T-helper 2 cell treated with Interferon-gamma antibody and Interleukin-4, amounts not matched to agents 5 μg/mL and 100 μg/mL, for 36 hours (primary cell): ENCODE results near the gene ZNRD2.

ENCODE experiments used
- DNase-seq: peaks from one replicate; pipeline ENCODE4 v3.0.0; 2021; ENCODE audit warnings: low spot score
- H3K27ac Mint-ChIP-seq: one replicate; pipeline ENCODE4 v1.8.0; 2021; ENCODE audit warnings: mild to moderate bottlenecking, mixed read lengths
- H3K27me3 Mint-ChIP-seq: one replicate; pipeline ENCODE4 v1.8.0; 2021; ENCODE audit warnings: low read depth, mixed read lengths
- H3K36me3 Mint-ChIP-seq: one replicate; pipeline ENCODE4 v1.8.0; 2021; ENCODE audit warnings: low read depth, mixed read lengths
- H3K4me1 Mint-ChIP-seq: one replicate; pipeline ENCODE4 v1.8.0; 2021; ENCODE audit warnings: low read depth, mixed read lengths
- H3K4me3 Mint-ChIP-seq: one replicate; pipeline ENCODE4 v1.8.0; 2022; ENCODE audit warnings: mild to moderate bottlenecking, moderate library complexity, mixed read lengths
- H3K9me3 Mint-ChIP-seq: one replicate; pipeline ENCODE4 v1.8.0; 2021; ENCODE audit warnings: mixed read lengths

The ZNRD2 gene

DNA sequence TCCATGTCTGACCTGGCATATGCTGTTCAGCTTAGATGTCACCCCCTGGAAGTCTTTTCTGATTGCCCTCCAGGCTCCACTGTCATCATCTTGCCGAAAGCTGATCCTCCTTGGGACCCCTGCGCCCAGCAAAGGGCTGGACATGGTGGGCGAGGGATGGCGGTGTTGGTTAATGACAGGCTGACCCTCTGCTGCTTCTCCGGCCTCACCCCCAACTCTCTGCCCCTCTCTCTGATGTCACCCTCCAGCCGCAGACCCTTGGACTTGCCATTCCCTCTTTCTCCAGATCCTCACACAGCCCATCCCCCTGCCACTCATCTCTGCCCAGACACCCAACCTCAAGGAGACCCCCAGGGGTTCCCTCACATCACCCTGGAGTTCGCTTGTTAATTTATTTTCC is 7.9 kb downstream of the ZNRD2 start:
- DNase-seq, result no peak
- Mint-ChIP-seq H3K4me1 (peaks cover 26% of the 10 kb centered on the region), H3K27ac (peak overlapping the region; percentile 63), H3K27me3 (no peaks in the 10 kb centered on the region), H3K4me3 (peak overlapping the region; percentile 85), H3K9me3 (no peaks in the 10 kb centered on the region), H3K36me3 (peaks cover 35% of the 10 kb centered on the region)

- Mint-ChIP-seq H3K4me3 (peak overlapping the region; percentile 85), H3K27me3 (no peaks in the 10 kb centered on the region), H3K36me3 (peaks cover 35% of the 10 kb centered on the region), H3K27ac (peak overlapping the region; percentile 32), H3K4me1 (peaks cover 25% of the 10 kb centered on the region), H3K9me3 (no peaks in the 10 kb centered on the region)
- no peak for DNase-seq
These were observed 8.4 kb downstream of the ZNRD2 start for GRCh38 chr11:65578667-65579066.

- H3K9me3 Mint-ChIP-seq, result no peaks in the 10 kb centered on the region
- DNase-seq, result no peak
- H3K4me3 Mint-ChIP-seq, result peak overlapping the region; percentile 32
- peak overlapping the region; percentile 10 for H3K27ac Mint-ChIP-seq
- H3K36me3 Mint-ChIP-seq, result peaks cover 36% of the 10 kb centered on the region
- peaks cover 21% of the 10 kb centered on the region for H3K4me1 Mint-ChIP-seq
- no peaks in the 10 kb centered on the region for H3K27me3 Mint-ChIP-seq
These were observed 9.0 kb downstream of the ZNRD2 start for GRCh38 chr11:65579291-65579690.

DNA sequence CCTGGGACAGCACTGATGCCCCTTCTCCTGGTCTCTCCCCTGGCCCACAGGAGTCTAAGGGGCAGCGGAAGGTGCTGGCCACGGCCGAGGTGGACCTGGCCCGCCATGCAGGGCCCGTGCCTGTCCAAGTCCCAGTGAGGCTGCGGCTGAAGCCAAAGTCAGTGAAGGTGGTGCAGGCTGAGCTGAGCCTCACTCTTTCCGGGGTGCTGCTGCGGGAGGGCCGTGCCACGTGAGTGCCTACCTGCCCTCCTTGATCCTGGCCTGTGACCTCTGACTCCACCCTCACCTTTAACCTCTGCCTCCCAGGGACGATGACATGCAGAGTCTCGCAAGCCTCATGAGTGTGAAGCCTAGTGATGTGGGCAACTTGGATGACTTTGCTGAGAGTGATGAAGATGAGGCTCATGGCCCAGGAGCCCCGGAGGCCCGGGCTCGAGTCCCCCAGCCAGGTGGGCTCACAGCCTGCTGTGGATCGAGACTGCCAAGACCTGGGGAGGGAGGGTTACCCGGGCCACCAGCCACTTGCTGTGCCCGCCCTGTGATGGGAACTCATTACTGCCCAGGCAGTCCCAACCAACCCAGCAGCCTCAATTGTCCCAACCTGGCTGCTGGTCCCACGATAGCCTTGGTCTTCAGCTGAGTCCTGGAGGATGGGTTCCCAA is 9.9 kb downstream of the ZNRD2 start:
- Mint-ChIP-seq H3K27me3 (no peaks in the 10 kb centered on the region), H3K36me3 (peaks cover 40% of the 10 kb centered on the region), H3K4me1 (peaks cover 19% of the 10 kb centered on the region), H3K27ac (peak overlapping the region; percentile 4), H3K4me3 (no peak overlapping the region), H3K9me3 (no peaks in the 10 kb centered on the region)
- DNase-seq, result no peak

GRCh38 chr11:65580756-65581155 is 10.5 kb downstream of the ZNRD2 start:
- Mint-ChIP-seq H3K4me1 (peaks cover 16% of the 10 kb centered on the region), H3K9me3 (no peaks in the 10 kb centered on the region), H3K4me3 (no peak overlapping the region), H3K27me3 (no peaks in the 10 kb centered on the region), H3K36me3 (peaks cover 40% of the 10 kb centered on the region), H3K27ac (no peak overlapping the region)
- DNase-seq, result no peak

DNA sequence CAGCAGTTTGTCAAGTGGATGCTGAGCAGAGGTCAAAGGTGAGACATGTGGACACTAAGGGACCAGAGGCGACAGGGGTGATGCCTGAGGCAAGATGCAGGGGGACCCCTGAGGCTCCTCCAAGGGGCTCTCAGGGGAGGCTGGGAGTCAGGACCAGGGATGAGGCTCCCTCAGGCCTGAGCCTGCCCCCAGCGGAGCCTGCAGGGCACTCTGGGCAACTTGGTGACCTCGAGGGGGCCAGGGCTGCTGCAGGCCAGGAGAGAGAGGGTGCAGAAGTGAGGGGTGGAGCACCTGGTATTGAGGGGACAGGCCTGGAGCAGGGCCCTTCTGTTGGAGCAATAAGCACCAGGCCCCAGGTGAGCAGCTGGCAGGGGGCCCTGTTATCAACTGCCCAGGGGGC is 11.7 kb downstream of the ZNRD2 start:
- peak overlapping the region; percentile 24 for H3K27ac Mint-ChIP-seq
- H3K9me3 Mint-ChIP-seq, result no peaks in the 10 kb centered on the region

DNA sequence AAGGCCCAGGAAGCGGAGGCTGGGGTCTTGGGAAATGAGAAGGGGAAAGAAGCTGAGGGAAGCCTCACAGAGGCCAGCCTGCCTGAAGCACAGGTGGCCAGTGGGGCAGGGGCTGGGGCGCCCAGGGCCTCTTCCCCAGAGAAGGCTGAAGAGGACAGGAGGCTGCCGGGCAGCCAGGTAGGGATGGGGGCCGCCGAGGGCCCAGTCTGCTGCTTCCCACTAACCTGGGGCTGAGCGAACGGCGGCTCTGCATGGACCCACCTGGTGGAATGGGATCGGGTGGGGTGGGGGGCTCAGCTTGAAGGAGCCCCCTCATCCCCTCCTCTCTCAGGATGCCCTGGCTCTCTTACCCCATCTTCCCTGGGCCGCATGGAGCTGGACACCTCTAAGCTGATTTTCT is 13.3 kb downstream of the ZNRD2 start:
- Mint-ChIP-seq H3K27ac (no peak overlapping the region), H3K4me3 (no peak overlapping the region), H3K9me3 (no peaks in the 10 kb centered on the region), H3K36me3 (peaks cover 46% of the 10 kb centered on the region), H3K27me3 (no peaks in the 10 kb centered on the region), H3K4me1 (peaks cover 26% of the 10 kb centered on the region)
- no peak for DNase-seq

More for the DNA sequence above, 11.7 kb downstream of the ZNRD2 start:
- no peak for DNase-seq
- Mint-ChIP-seq H3K4me3 (no peak overlapping the region), H3K27me3 (no peaks in the 10 kb centered on the region), H3K4me1 (peaks cover 19% of the 10 kb centered on the region), H3K36me3 (peaks cover 48% of the 10 kb centered on the region)

GRCh38 chr11:65584106-65584505 is 13.8 kb downstream of the ZNRD2 start:
- Mint-ChIP-seq H3K27me3 (no peaks in the 10 kb centered on the region), H3K4me3 (no peak overlapping the region), H3K4me1 (peaks cover 26% of the 10 kb centered on the region), H3K9me3 (no peaks in the 10 kb centered on the region), H3K27ac (no peak overlapping the region), H3K36me3 (peaks cover 48% of the 10 kb centered on the region)
- DNase-seq, result no peak

GRCh38 chr11:65584723-65585171 is 14.5 kb downstream of the ZNRD2 start:
- H3K27me3 Mint-ChIP-seq, result no peaks in the 10 kb centered on the region
- no peak overlapping the region for H3K4me3 Mint-ChIP-seq
- H3K27ac Mint-ChIP-seq, result no peak overlapping the region
- peaks cover 25% of the 10 kb centered on the region for H3K4me1 Mint-ChIP-seq
- H3K36me3 Mint-ChIP-seq, result peaks cover 46% of the 10 kb centered on the region
- no peak for DNase-seq
- H3K9me3 Mint-ChIP-seq, result no peaks in the 10 kb centered on the region

- H3K9me3 Mint-ChIP-seq, result no peaks in the 10 kb centered on the region
- H3K27me3 Mint-ChIP-seq, result no peaks in the 10 kb centered on the region
- peak overlapping the region; percentile 47 for H3K27ac Mint-ChIP-seq
- peak overlapping the region; percentile 14 for H3K4me3 Mint-ChIP-seq
- peaks cover 44% of the 10 kb centered on the region for H3K36me3 Mint-ChIP-seq
- no peak for DNase-seq
- peaks cover 25% of the 10 kb centered on the region for H3K4me1 Mint-ChIP-seq
These were observed 15.3 kb downstream of the ZNRD2 start for GRCh38 chr11:65585396-65586246.

- H3K4me1 Mint-ChIP-seq, result peaks cover 25% of the 10 kb centered on the region
- H3K4me3 Mint-ChIP-seq, result peak overlapping the region; percentile 14
- H3K27ac Mint-ChIP-seq, result peak overlapping the region; percentile 47
- no peak for DNase-seq
- peaks cover 44% of the 10 kb centered on the region for H3K36me3 Mint-ChIP-seq
- H3K9me3 Mint-ChIP-seq, result no peaks in the 10 kb centered on the region
- no peaks in the 10 kb centered on the region for H3K27me3 Mint-ChIP-seq
These were observed 16.0 kb downstream of the ZNRD2 start for GRCh38 chr11:65586247-65586630.

DNA sequence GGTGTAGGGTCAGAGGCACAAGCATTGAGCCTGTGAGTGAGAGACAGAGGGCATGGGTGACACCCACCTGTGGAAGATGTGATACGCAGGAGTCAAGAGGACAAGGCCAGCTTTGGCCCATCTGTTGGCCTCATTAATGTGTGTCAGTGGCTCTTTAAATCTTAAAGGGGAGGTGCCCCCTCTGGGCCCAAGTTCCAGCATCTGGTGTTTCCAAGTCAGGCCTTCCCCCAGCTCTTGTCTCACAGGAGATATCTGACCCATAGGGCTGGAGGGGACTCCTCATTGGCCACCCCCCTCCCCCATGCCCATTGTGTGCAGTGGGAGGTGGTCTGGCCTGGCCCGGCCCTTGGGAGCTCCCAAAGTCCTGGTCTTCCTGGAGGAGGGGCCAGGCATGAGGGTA is 16.4 kb downstream of the ZNRD2 start:
- Mint-ChIP-seq H3K4me3 (no peak overlapping the region), H3K9me3 (no peaks in the 10 kb centered on the region), H3K27me3 (no peaks in the 10 kb centered on the region), H3K27ac (no peak overlapping the region), H3K4me1 (peaks cover 25% of the 10 kb centered on the region), H3K36me3 (peaks cover 44% of the 10 kb centered on the region)
- DNase-seq, result no peak

GRCh38 chr11:65588199-65589054 is 18.1 kb downstream of the ZNRD2 start:
- Mint-ChIP-seq H3K9me3 (no peaks in the 10 kb centered on the region), H3K4me1 (peaks cover 25% of the 10 kb centered on the region), H3K4me3 (peak overlapping the region; percentile 74), H3K27me3 (no peaks in the 10 kb centered on the region), H3K27ac (peak overlapping the region; percentile 92), H3K36me3 (peaks cover 37% of the 10 kb centered on the region)
- DNase-seq, result peak; percentile 82
